ENCODE measurements around the gene TAOK1. TPM values are rescaled to one million over a fixed set of nuclear protein-coding genes. Genes with fewer than 3 reads are reported as not detected.

The TAOK1 gene
- total and polyA plus RNA-seq, 2 of the 13 experiments (the other 11 are each of a cell fraction or from before 2014, with no cell fraction given): 14.1 to 23.0 TPM

GRCh38 chr17:29583324-29584248 is 193.4 kb downstream of the TAOK1 start:
- Histone ChIP-seq H4K20me1 (ENCODE audit: insufficient read depth, low read length) (peaks cover 14% of the 10 kb centered on the region; the same call in 1 of the 2 replicates), H3K9ac (ENCODE audit: insufficient read depth, low read depth, low read length) (no peak overlapping the region), H2AFZ (ENCODE audit: low read length) (no peak overlapping the region), H3K36me3 (replicated peaks in 1 of 2; ENCODE audit: control insufficient read depth in 1 of 2, insufficient read depth in 2 of 2, low read length in 2 of 2) (peaks cover 1 to 3% of the 10 kb centered on the region in 2 experiments; a peak in 4 of 5 replicates), H3K79me2 (ENCODE audit: insufficient read depth, low read length) (peaks cover 20% of the 10 kb centered on the region), H3K4me2 (ENCODE audit: low read depth, low read length) (no peak overlapping the region), H3K27ac (ENCODE audit: extremely low read length, insufficient read depth, low read length) (no peak overlapping the region), H3K4me1 (ENCODE audit: insufficient read depth, low read length) (peaks cover 31% of the 10 kb centered on the region), H3K27me3 (ENCODE audit: control insufficient read depth in 1 of 2, insufficient read depth in 2 of 2, low read length in 2 of 2) (no peaks in the 10 kb centered on the region), H3K4me3 (replicated peaks in 1 of 3; ENCODE audit: insufficient read depth in 1 of 3, low read depth in 2 of 3, low read length in 3 of 3) (no peak overlapping the region), H3K9me3 (ENCODE audit: low read length) (no peaks in the 10 kb centered on the region)
- BruUV-seq (replicated peaks): no TSS peak
- ATAC-seq: no peak
- WGBS (ENCODE audit: low lambda C conversion rate): 97% methylated on average over 6 of the region's 16 CpGs
- TF ChIP-seq ZNF331 (CRISPR knock-in tag; IDR thresholded peaks at IDR 0.05): peak; percentile 98
- TF ChIP-seq ZNF773 (CRISPR knock-in tag; IDR thresholded peaks at IDR 0.05; ENCODE audit: borderline replicate concordance): no peak
- CTCF ChIA-PET (ENCODE audit: low intra/inter-chr PET ratio, low total read pairs): no interaction called here
- intact Hi-C loops (cut with micrococcal nuclease; ENCODE audit: unreplicated experiment) (no loop called here), in situ Hi-C loops (cut with HindIII; ENCODE audit: extremely low pct_ligation_motif_present, low pct_unique_long_range_greater_than_20kb) (loop anchor here (5.0 kb wide), 1 partner anchor 34 kb away; no protein-coding TSS in a partner anchor)
- DNase-seq (ENCODE audit: low spot score): no peak
- POLR2A ChIA-PET: no interaction called here
- FAIRE-seq: no peak

- CTCF ChIA-PET (ENCODE audit: low intra/inter-chr PET ratio, low total read pairs): no interaction called here
- TF ChIP-seq CBX1 (IDR thresholded peaks at IDR 0.05; ENCODE audit: low read depth) (no peak), PATZ1 (CRISPR knock-in tag; IDR thresholded peaks at IDR 0.05) (peak; percentile 34; the same call in 1 of the 2 replicates), ZNF574 (CRISPR knock-in tag; IDR thresholded peaks at IDR 0.05) (no peak), HMG20B (CRISPR knock-in tag; conservative IDR thresholded peaks at IDR 0.05) (no peak), ZNF326 (CRISPR knock-in tag; IDR thresholded peaks at IDR 0.05; ENCODE audit: borderline replicate concordance) (no peak)
Observed at GRCh38 chr17:29584452-29585079, 194.4 kb downstream of the TAOK1 start.

More at GRCh38 chr17:29584452-29585079, 194.4 kb downstream of the TAOK1 start:
- Histone ChIP-seq H3K9ac (ENCODE audit: insufficient read depth, low read depth, low read length) (no peak overlapping the region), H3K27ac (ENCODE audit: extremely low read length, insufficient read depth, low read length) (no peak overlapping the region), H3K27me3 (ENCODE audit: control insufficient read depth in 1 of 2, insufficient read depth in 2 of 2, low read length in 2 of 2) (no peaks in the 10 kb centered on the region), H3K4me2 (ENCODE audit: low read depth, low read length) (no peak overlapping the region), H3K36me3 (replicated peaks in 1 of 2; ENCODE audit: control insufficient read depth in 1 of 2, insufficient read depth in 2 of 2, low read length in 2 of 2) (peaks cover 1 to 3% of the 10 kb centered on the region in 2 experiments; a peak in 4 of 5 replicates), H3K4me1 (ENCODE audit: insufficient read depth, low read length) (peaks cover 31% of the 10 kb centered on the region), H2AFZ (ENCODE audit: low read length) (no peak overlapping the region), H3K79me2 (ENCODE audit: insufficient read depth, low read length) (peaks cover 23% of the 10 kb centered on the region), H3K9me3 (ENCODE audit: low read length) (no peaks in the 10 kb centered on the region), H4K20me1 (ENCODE audit: insufficient read depth, low read length) (peaks cover 14% of the 10 kb centered on the region; the same call in 1 of the 2 replicates), H3K4me3 (replicated peaks in 1 of 3; ENCODE audit: insufficient read depth in 1 of 3, low read depth in 2 of 3, low read length in 3 of 3) (no peak overlapping the region)
- FAIRE-seq (no peak), DNase-seq (ENCODE audit: low spot score) (no peak), ATAC-seq (no peak)
- in situ Hi-C loops (cut with HindIII; ENCODE audit: extremely low pct_ligation_motif_present, low pct_unique_long_range_greater_than_20kb): loop anchor here (5.0 kb wide), 1 partner anchor 33 kb away; no protein-coding TSS in a partner anchor
- 79% methylated on average over 8 of the region's 12 CpGs for WGBS (ENCODE audit: low lambda C conversion rate)
- POLR2A ChIA-PET: no interaction called here
- BruUV-seq (replicated peaks): no TSS peak
- intact Hi-C loops (cut with micrococcal nuclease; ENCODE audit: unreplicated experiment): no loop called here

Data from HepG2 (cell line).